ENCODE measurements around the gene CD300H.
"Not testable (repeated sequence)": the region's sequence is repeated elsewhere in the genome, so short reads cannot be mapped to it uniquely, and the experiment has no call there.

- not testable (repeated sequence) for TF ChIP-seq CTCF, POLR2A (IDR thresholded peaks at IDR 0.05)
Measured at GRCh38 chr17:74558402-74558801, 8.9 kb downstream of the CD300H start.
